HG02884 (cell line): ENCODE results near the gene HHIP.

Experiments used
- ATAC-seq: cut with Tn5 transposase; IDR thresholded peaks from one replicate; pipeline ENCODE4 v1.9.1; 2021; ENCODE audit warnings: mild to moderate bottlenecking, moderate library complexity; ENCODE audit not compliant: unreplicated experiment

HHIP gene

DNA sequence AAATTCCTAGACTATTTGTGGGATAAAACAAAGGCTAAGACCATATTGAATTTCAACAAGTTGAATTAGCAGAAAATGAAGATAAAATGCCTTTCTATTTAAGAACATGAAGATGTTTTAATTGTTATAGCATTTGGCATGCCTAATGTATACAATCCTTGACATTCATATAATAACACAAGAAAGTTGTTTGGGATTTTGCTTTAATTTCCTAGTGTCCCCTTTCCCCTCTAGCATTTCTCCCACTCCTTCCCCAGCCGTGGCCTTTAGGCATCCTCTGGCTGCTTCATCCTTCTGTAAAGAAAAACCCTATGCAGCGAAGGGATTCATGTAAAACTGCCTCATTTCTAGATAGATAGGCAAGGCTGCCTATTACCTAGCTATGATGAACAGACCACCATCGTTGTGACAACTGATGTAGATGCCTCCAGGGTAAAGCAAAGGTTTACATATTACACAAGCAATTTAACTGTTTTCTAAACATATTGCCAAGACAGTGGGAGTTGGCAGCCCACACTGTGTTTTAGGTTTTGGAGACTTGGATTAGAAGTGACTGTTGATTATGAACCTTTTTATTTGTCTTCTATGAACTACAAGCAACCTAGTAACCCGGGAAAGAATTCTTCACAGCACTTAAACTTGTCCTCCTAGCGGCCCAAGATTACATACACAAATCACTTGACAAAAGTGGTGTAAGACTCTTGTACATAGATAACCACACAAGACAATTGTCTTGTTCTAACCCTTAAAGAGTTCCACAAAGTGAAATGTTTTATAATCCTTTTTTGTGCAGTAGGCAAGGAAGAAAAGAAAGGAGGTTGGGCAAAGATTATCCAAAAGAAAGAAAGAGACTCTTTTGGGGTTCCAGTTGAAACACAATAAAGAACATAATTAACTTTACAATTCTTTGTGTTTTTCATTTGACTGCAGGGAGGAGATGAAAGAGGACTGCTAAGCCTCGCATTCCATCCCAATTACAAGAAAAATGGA is 59.9 kb downstream of the HHIP start:
- ATAC-seq, result no peak

GRCh38 chr4:144709159-144709558 is 63.2 kb downstream of the HHIP start:
- ATAC-seq, result no peak

- ATAC-seq, result no peak
Observed at GRCh38 chr4:144709793-144710525, 64.0 kb downstream of the HHIP start.

DNA sequence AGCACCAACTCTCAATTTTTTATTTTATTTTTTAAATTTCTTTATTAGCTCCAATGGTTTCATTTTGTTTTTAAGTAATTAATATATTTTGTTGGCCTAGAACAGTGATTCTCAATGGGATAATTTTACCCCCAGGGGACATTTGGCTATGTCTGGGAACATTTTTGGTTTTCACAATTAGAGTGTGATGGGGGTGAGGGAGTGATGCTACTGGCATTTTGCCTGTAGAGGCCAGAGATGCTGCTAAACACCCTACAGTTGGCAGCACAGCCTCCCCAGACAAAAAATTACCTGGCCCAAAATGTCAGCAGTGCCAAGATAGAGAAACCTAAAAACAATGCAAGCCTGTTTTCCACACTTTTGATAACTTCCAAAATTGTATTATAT is 64.6 kb downstream of the HHIP start:
- ATAC-seq, result no peak

- ATAC-seq, result no peak
Observed at GRCh38 chr4:144711700-144712456, 65.9 kb downstream of the HHIP start.

- ATAC-seq, result no peak
Observed at GRCh38 chr4:144712775-144713174, 66.8 kb downstream of the HHIP start.

DNA sequence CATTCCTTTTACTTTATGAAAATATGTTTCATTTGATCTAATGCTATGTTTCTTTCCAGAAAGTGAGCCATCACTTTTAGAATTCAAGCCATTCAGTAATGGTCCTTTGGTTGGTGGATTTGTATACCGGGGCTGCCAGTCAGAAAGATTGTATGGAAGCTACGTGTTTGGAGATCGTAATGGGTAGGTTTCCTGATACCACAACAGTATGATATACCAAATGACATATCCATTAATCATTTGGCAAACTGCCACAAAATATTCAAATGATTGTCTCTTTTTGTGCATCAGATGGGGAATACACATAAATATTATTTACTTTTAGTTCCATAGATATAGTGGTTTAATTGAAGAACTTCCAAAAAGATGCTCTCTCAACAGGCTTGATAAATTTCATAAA is 68.2 kb downstream of the HHIP start:
- no peak for ATAC-seq

- peak; percentile 47 for ATAC-seq
Observed at GRCh38 chr4:144715230-144715629, 69.3 kb downstream of the HHIP start.

- ATAC-seq, result no peak
Observed at GRCh38 chr4:144716778-144717177, 70.8 kb downstream of the HHIP start.

DNA sequence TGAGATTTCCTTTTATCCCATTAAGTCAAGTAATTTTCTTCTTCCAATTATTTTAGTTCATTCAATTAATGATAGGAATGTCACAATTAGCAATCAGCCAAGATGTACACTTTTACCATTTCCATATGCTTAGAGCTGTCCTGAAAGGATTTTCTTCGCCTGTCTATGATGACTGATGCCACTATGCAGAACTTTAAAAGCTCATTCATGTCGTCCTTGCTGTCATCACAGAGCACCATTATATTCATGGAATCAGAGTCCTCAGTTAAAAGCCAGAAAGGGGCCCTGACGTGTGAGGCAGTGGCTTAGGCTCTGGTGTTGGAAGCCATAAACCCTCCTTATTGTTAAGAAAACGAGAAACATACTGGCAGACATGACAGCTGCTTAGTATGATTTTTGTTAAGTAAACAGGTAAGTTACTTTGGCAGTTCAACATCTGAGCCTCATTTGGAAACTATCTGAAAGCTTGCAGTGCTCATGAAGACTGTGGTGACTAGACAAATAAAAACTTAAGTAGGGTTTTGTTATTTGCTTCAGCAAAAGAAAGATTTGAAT is 73.1 kb downstream of the HHIP start:
- no peak for ATAC-seq

DNA sequence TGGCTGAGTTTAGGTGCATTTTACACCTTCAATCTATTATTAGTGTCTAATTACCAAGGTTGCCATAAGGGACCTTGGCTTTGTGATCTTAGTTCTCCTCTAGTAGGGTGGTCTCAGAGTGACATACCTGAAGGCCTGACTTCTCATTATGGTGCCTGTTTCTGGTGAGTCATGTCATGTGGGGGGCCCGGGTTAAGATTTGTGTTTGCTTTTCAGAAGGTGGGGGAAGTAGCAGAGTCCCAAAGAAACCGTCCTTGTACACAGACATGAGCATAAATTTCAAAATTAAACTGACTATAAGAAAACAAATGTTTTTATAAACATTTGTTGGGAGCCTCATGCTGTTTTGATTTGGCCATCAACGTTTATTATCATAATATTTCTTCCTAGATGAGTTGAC is 74.5 kb downstream of the HHIP start:
- no peak for ATAC-seq

GRCh38 chr4:144721994-144722393 is 76.0 kb downstream of the HHIP start:
- ATAC-seq, result no peak

DNA sequence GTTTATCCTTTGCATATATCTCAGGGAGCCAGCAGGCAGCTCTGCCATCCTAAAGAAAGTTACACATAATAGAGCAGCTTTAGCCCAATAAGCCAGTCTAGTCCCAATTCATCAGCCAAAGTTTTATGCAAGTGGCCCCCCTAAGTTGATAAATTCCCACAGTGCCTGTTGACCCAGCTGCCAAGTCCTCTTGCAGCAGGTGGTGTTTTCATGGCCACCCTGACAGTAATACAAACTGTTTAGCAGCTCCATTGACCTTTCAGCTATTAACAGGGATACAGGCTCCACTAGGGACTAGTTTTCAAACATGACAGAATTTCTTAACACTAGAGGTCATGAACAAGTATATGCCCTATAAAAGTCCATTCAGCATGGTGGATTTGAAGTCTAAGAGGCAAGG is 77.5 kb downstream of the HHIP start:
- no peak for ATAC-seq

DNA sequence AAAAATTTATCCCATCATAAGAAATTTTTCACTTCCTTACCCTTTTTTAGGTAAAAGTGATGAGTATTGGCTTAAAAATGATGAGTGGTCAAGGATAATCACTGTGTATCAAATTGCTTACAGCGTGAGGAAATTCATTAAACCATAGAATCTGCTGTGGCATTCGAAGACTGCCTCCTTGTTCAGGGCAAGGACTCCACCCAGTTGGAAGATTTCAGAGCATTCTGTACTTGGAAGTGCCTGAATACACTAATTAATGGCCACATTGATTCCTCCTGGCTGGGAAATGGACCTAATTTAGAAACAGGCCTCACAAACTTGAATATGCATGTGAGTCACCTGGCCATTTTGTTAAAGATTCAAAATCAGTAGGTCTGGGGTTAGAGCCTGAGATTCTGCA is 83.2 kb downstream of the HHIP start:
- no peak for ATAC-seq

GRCh38 chr4:144732584-144733428 is 86.8 kb downstream of the HHIP start:
- no peak for ATAC-seq

DNA sequence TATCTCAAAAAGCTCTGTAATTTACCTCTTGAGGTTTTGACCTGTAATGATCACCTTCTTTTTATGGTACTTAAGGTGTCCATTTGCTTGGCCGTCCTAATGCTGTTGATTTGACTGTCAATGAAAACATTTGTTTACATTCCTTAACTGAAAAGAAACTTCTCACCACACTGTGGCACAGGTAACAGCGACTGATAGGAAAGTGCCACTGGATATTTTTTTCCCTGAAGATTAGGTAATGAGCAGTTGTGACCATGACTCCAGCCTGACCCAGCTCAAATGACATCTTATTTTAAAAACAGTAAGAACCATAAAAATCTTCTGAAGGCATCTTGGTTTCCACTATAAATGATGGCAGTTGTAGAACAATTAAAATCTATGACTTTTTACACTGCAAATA is 87.6 kb downstream of the HHIP start:
- no peak for ATAC-seq

GRCh38 chr4:144734522-144734921 is 88.6 kb downstream of the HHIP start:
- no peak for ATAC-seq

DNA sequence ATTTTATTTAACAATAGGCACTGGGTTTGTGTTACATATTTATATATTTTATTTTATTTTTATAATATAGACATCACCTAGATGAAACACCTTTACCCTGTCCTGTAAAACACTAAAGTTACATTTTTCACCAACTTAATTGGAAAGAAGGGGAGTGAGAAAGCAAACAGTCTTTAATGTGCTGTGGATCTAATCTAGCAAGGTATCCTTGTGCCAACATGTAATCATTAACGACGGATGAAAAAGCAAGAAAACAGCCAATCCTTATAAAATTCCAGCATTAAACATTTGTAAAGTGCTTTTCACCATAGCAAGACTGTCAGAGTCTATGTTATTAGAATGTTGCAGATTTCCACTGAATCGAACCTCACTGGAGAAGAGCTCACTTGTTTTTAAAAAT is 92.7 kb downstream of the HHIP start:
- ATAC-seq, result no peak

DNA sequence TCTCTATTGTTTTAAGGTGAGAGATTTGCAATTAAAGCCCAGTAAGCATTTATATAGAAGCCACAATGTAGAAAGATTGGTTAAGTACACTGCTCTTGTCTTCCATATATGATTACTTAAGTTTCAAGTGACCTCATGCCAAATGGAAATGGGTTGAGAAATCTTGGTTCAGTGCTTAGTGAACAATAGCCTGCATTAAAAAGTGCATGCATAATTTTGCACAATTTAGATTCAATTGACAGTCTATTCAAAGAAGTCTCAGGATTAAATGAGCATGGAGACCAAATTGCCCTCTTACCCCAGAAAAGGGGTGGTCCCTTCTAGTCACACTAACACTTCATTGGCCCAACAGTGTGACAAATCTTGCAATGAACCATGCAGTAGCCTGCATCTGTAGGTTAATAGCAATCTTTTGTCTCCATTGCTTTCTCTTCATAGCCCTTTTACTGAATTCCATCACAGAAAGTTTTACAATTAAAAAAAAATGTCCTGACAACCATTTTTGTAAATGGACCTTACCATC is 93.6 kb downstream of the HHIP start:
- no peak for ATAC-seq

DNA sequence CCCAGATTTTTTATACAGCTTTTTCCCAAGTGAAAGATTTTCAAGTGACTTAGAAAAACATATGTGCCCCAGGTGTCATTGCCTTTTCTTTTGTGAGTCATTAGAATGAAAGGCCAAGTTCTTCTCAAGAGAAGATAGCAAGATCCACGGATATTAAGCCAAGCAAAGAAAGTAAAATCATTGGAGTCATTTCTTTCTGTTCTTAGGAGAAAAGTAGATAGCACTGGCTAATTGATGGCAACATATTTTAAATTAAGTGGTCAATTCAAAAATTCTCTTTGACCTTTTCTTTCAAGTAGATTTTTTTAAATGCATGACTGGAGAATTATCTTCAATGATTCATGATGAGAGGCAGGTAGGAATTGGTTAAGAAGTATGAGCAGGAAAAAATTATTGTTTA is 94.4 kb downstream of the HHIP start:
- ATAC-seq, result no peak
